ENCODE data around the gene ZNF536. TPM values are rescaled to one million over a fixed set of nuclear protein-coding genes. Genes with fewer than 3 reads are reported as not detected.

The ZNF536 gene
- total and polyA plus RNA-seq, 2 donors (not counting 1 experiment from before 2014, with no cell fraction given), result not detected

GRCh38 chr19:30367421-30367820 is 4.8 kb upstream of the ZNF536 start:
- peaks cover 6% of the 10 kb centered on the region for H3K27me3 Mint-ChIP-seq
- Histone ChIP-seq H3K27ac (ENCODE audit: low read length in 2 of 2) (no peak overlapping the region), H3K9me3 (ENCODE audit: control extremely low read depth in 1 of 3, control insufficient read depth in 2 of 3, insufficient read depth in 1 of 3, low read length in 2 of 3) (peaks cover 0 to 4% (median 0%) of the 10 kb centered on the region in 3 donors), H2AFZ (ENCODE audit: insufficient read depth, low read depth, low read length, poor library complexity, severe bottlenecking) (no peak overlapping the region), H4K20me1 (ENCODE audit: control insufficient read depth, insufficient read depth, low read length, poor library complexity, severe bottlenecking) (no peaks in the 10 kb centered on the region), H3K27me3 (replicated peaks in 1 of 4; ENCODE audit: control extremely low read depth in 1 of 4, control insufficient read depth in 3 of 4, insufficient read depth in 4 of 4, low read length in 3 of 4) (no peaks in the 10 kb centered on the region), H3K4me2 (replicated peaks; ENCODE audit: low read depth, low read length, poor library complexity, severe bottlenecking) (no peak overlapping the region), H3K36me3 (replicated peaks in 1 of 2; ENCODE audit: control extremely low read depth in 1 of 2, control insufficient read depth in 1 of 2, extremely low read depth in 1 of 2, insufficient read depth in 2 of 2, low read length in 1 of 2) (no peaks in the 10 kb centered on the region), H3K4me3 (ENCODE audit: control extremely low read depth in 1 of 5, extremely low read depth in 1 of 5, insufficient read depth in 1 of 5, low read depth in 2 of 5, low read length in 4 of 5) (no peak overlapping the region), H3K4me1 (ENCODE audit: control insufficient read depth in 2 of 2, insufficient read depth in 2 of 2, low read length in 2 of 2) (no peaks in the 10 kb centered on the region), H3K79me2 (ENCODE audit: control insufficient read depth, insufficient read depth, low read length) (no peaks in the 10 kb centered on the region), H3K9ac (ENCODE audit: low read length) (no peak overlapping the region)
- no peak overlapping the region for H3K27ac Mint-ChIP-seq
- 94% methylated on average over 9 of the region's 9 CpGs for WGBS (ENCODE audit: insufficient coverage)
- intact Hi-C loops (cut with micrococcal nuclease), result no loop called here
- ChIA-PET CTCF (no interaction called here), POLR2A (no interaction called here)
- no peak overlapping the region for H3K4me3 Mint-ChIP-seq
- no peaks in the 10 kb centered on the region for H3K9me3 Mint-ChIP-seq (ENCODE audit: insufficient read depth)
- no peak for TF ChIP-seq EZH2 (IDR thresholded peaks at IDR 0.05; ENCODE audit: borderline replicate concordance, insufficient read depth, low read depth, low read length, poor library complexity, severe bottlenecking)
- TF ChIP-seq, protein P1, sequence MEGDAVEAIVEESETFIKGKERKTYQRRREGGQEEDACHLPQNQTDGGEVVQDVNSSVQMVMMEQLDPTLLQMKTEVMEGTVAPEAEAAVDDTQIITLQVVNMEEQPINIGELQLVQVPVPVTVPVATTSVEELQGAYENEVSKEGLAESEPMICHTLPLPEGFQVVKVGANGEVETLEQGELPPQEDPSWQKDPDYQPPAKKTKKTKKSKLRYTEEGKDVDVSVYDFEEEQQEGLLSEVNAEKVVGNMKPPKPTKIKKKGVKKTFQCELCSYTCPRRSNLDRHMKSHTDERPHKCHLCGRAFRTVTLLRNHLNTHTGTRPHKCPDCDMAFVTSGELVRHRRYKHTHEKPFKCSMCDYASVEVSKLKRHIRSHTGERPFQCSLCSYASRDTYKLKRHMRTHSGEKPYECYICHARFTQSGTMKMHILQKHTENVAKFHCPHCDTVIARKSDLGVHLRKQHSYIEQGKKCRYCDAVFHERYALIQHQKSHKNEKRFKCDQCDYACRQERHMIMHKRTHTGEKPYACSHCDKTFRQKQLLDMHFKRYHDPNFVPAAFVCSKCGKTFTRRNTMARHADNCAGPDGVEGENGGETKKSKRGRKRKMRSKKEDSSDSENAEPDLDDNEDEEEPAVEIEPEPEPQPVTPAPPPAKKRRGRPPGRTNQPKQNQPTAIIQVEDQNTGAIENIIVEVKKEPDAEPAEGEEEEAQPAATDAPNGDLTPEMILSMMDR (IDR thresholded peaks at IDR 0.05), result no peak
- no peaks in the 10 kb centered on the region for H3K4me1 Mint-ChIP-seq
- ATAC-seq (ENCODE audit: low read depth) (no peak), DNase-seq (no peak)

- POLR2A ChIA-PET, result no interaction called here
Measured at GRCh38 chr19:30369833-30370232, 2.4 kb upstream of the ZNF536 start.

More at GRCh38 chr19:30369833-30370232, 2.4 kb upstream of the ZNF536 start:
- Histone ChIP-seq H2AFZ (ENCODE audit: insufficient read depth, low read depth, low read length, poor library complexity, severe bottlenecking) (no peak overlapping the region), H3K27ac (ENCODE audit: low read length in 2 of 2) (no peak overlapping the region), H3K9me3 (ENCODE audit: control extremely low read depth in 1 of 3, control insufficient read depth in 2 of 3, insufficient read depth in 1 of 3, low read length in 2 of 3) (peaks cover 0 to 4% (median 0%) of the 10 kb centered on the region in 3 donors), H3K4me1 (ENCODE audit: control insufficient read depth in 2 of 2, insufficient read depth in 2 of 2, low read length in 2 of 2) (no peaks in the 10 kb centered on the region), H4K20me1 (ENCODE audit: control insufficient read depth, insufficient read depth, low read length, poor library complexity, severe bottlenecking) (no peaks in the 10 kb centered on the region), H3K4me2 (replicated peaks; ENCODE audit: low read depth, low read length, poor library complexity, severe bottlenecking) (no peak overlapping the region), H3K4me3 (ENCODE audit: control extremely low read depth in 1 of 5, extremely low read depth in 1 of 5, insufficient read depth in 1 of 5, low read depth in 2 of 5, low read length in 4 of 5) (no peak overlapping the region), H3K27me3 (replicated peaks in 1 of 4; ENCODE audit: control extremely low read depth in 1 of 4, control insufficient read depth in 3 of 4, insufficient read depth in 4 of 4, low read length in 3 of 4) (no peaks in the 10 kb centered on the region), H3K36me3 (replicated peaks in 1 of 2; ENCODE audit: control extremely low read depth in 1 of 2, control insufficient read depth in 1 of 2, extremely low read depth in 1 of 2, insufficient read depth in 2 of 2, low read length in 1 of 2) (no peaks in the 10 kb centered on the region), H3K79me2 (ENCODE audit: control insufficient read depth, insufficient read depth, low read length) (no peaks in the 10 kb centered on the region), H3K9ac (ENCODE audit: low read length) (no peak overlapping the region)
- TF ChIP-seq, protein P1 (IDR thresholded peaks at IDR 0.05), result no peak
- TF ChIP-seq EZH2 (IDR thresholded peaks at IDR 0.05; ENCODE audit: borderline replicate concordance, insufficient read depth, low read depth, low read length, poor library complexity, severe bottlenecking), result no peak
- peaks cover 18% of the 10 kb centered on the region for H3K27me3 Mint-ChIP-seq
- CTCF ChIA-PET, result no interaction called here
- WGBS (ENCODE audit: insufficient coverage), result 100% methylated on average over 2 of the region's 6 CpGs
- intact Hi-C loops (cut with micrococcal nuclease), result no loop called here
- DNase-seq (no peak), ATAC-seq (ENCODE audit: low read depth) (no peak)
- no peaks in the 10 kb centered on the region for H3K4me1 Mint-ChIP-seq
- no peak overlapping the region for H3K4me3 Mint-ChIP-seq
- H3K27ac Mint-ChIP-seq, result no peak overlapping the region
- no peaks in the 10 kb centered on the region for H3K9me3 Mint-ChIP-seq (ENCODE audit: insufficient read depth)

All from B cell (primary cell).